DND-41 (cell line): ENCODE results near the gene EEF2K.
A peak's percentile ranks its signal among the peaks of the same experiment; 100 is the strongest.

ENCODE experiments used
- ATAC-seq: fragments of 200-7000 bp; cut with Tn5 transposase; 3 replicates; pipeline ENCODE4 v1.9.1; 2021; ENCODE audit warnings: low read depth; ENCODE audit not compliant: insufficient read depth
- DNase-seq: peaks from one replicate; pipeline ENCODE4 v3.0.0-alpha.2; 2020
- H2AFZ ChIP-seq: 2 replicates; pipeline ENCODE4 v1.6.0; 2012; ENCODE audit warnings: low read depth, low read length
- H3K27ac ChIP-seq: 2 replicates; pipeline ENCODE4 v1.5.1; 2012; ENCODE audit warnings: low read length, inconsistent platforms
- H3K27me3 ChIP-seq: fragments of 200-600 bp; sonication (generic); 2 replicates; pipeline ENCODE4 v1.6.0; 2012; ENCODE audit warnings: low read length, mild to moderate bottlenecking, inconsistent platforms; ENCODE audit not compliant: insufficient read depth, poor library complexity
- H3K36me3 ChIP-seq: 2 replicates; pipeline ENCODE4 v1.5.1; 2012; ENCODE audit warnings: low read length, inconsistent platforms; ENCODE audit not compliant: insufficient read depth
- H3K4me1 ChIP-seq: 2 replicates; pipeline ENCODE4 v1.5.1; 2012; ENCODE audit warnings: mild to moderate bottlenecking, low read length; ENCODE audit not compliant: insufficient read depth
- H3K4me2 ChIP-seq: 2 replicates; pipeline ENCODE4 v1.6.0; 2012; ENCODE audit warnings: mild to moderate bottlenecking, moderate library complexity, low read length, inconsistent platforms; ENCODE audit not compliant: insufficient read depth
- H3K4me3 ChIP-seq, 2 experiments: fragments of 200-600 bp in 1 of 2; shearing (Covaris generic) in 1 of 2; 2 replicates each; pipeline ENCODE4 v1.5.1; 2012 to 2016; ENCODE audit warnings: inconsistent platforms in 2 of 2, low read length in 2 of 2, mild to moderate bottlenecking in 2 of 2, low read depth in 1 of 2, moderate library complexity in 1 of 2
- H3K79me2 ChIP-seq: 2 replicates; pipeline ENCODE4 v1.6.0; 2012; ENCODE audit warnings: low read length, inconsistent platforms; ENCODE audit not compliant: insufficient read depth
- H3K9ac ChIP-seq: 2 replicates; pipeline ENCODE4 v1.6.0; 2012; ENCODE audit warnings: low read depth, mild to moderate bottlenecking, inconsistent platforms, low read length, moderate library complexity
- H3K9me3 ChIP-seq: 2 replicates; pipeline ENCODE4 v1.5.1; 2012; ENCODE audit warnings: low read length, moderate library complexity, mild to moderate bottlenecking, inconsistent platforms; ENCODE audit not compliant: insufficient read depth, severe bottlenecking
- H4K20me1 ChIP-seq: 2 replicates; pipeline ENCODE4 v1.6.0; 2012; ENCODE audit warnings: low read length; ENCODE audit not compliant: insufficient read depth
- EZH2 ChIP-seq: IDR thresholded peaks from 3 replicates; pipeline ENCODE4 v1.6.1; 2012; ENCODE audit warnings: borderline replicate concordance, low read depth, mild to moderate bottlenecking, moderate library complexity, low read length, inconsistent platforms; ENCODE audit not compliant: severe bottlenecking
- TF ChIP-seq, protein P1 (sequence below): IDR thresholded peaks from 2 replicates; pipeline ENCODE4 v1.5.1; 2012; ENCODE audit warnings: borderline replicate concordance, low read length, moderate library complexity, mild to moderate bottlenecking; ENCODE audit not compliant: poor library complexity, severe bottlenecking; ENCODE audit errors: extremely low read depth

The EEF2K gene

DNA sequence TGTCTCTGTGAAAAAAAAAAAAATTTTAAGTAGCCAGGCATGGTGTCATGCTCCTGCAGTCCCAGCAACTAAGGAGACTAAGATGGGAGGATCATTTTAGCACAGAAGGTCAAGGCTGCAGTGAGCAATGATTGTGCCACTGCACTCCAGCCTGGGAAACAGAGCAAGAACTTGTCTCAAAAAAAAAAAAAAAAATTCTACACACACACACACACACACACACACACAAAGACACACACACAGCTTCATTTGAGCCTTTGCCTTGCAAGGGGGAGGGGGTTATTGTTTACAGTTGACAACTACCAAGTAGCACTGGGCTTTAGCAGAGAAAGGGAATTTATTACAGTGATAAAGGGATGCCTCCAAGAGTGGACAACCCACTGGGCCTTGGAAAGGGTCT lies 86.2 kb downstream of the EEF2K start:
- Histone ChIP-seq H3K79me2 (peaks cover under 1% of the 10 kb centered on the region), H3K36me3 (no peaks in the 10 kb centered on the region), H3K4me2 (no peak overlapping the region), H4K20me1 (no peaks in the 10 kb centered on the region), H2AFZ (no peak overlapping the region), H3K27me3 (no peaks in the 10 kb centered on the region), H3K9me3 (no peaks in the 10 kb centered on the region), H3K4me3 (no peak overlapping the region), H3K4me1 (peaks cover 14% of the 10 kb centered on the region; the same call in 1 of the 2 replicates), H3K27ac (no peak overlapping the region), H3K9ac (no peak overlapping the region)
- no peak for ATAC-seq
- no peak for DNase-seq
- TF ChIP-seq, protein P1, sequence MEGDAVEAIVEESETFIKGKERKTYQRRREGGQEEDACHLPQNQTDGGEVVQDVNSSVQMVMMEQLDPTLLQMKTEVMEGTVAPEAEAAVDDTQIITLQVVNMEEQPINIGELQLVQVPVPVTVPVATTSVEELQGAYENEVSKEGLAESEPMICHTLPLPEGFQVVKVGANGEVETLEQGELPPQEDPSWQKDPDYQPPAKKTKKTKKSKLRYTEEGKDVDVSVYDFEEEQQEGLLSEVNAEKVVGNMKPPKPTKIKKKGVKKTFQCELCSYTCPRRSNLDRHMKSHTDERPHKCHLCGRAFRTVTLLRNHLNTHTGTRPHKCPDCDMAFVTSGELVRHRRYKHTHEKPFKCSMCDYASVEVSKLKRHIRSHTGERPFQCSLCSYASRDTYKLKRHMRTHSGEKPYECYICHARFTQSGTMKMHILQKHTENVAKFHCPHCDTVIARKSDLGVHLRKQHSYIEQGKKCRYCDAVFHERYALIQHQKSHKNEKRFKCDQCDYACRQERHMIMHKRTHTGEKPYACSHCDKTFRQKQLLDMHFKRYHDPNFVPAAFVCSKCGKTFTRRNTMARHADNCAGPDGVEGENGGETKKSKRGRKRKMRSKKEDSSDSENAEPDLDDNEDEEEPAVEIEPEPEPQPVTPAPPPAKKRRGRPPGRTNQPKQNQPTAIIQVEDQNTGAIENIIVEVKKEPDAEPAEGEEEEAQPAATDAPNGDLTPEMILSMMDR, result no peak
- TF ChIP-seq EZH2, result no peak

DNA sequence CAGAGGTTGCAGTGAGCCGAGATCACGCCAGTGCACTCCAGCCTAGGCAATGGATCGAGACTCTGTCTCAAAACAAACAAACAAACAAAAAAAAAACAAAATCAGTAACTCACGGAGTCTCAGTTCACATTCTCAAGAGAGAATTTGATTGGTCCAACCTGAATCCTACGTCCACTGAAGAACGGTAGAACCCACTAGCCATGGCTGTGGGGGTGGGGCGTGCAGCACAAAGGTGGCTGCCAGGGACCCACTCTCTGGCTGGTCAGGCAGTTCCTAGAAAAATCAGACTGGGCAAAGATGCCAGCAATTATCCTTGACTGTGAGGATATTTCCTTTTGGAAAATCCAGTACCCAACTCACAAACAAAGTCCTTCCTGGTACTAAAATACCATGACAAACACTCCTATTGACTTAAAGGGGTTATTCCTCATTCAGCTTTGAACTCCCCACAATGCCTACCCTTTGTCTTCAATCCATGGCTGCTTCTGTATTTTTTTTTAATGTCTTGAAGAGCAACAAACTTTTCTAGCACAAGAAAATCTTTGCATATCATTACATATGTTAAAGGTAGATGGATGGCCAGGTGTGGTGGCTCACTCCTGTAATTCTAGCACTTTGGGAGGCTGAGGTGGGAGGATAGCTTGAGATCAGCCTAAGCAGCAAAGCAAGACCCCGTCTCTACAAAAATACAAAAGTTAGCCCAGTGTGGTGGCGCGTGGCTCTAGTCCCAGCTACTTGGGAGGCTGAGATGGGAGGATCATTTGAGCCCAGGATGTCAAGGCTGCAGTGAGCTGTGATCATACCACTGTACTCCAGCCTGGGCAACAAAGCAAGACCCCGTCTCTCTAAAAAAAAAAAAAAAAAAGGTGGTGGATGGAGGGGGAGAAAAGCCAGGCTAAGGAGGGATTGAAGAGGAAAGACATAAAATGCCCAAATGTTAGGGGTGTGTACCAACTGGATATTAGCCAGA lies 87.3 kb downstream of the EEF2K start:
- H3K27ac ChIP-seq, result no peak overlapping the region
- peaks cover 12% of the 10 kb centered on the region for H3K79me2 ChIP-seq
- H3K36me3 ChIP-seq, result no peaks in the 10 kb centered on the region
- no peaks in the 10 kb centered on the region for H3K27me3 ChIP-seq
- no peak overlapping the region for H3K9ac ChIP-seq
- no peak overlapping the region for H2AFZ ChIP-seq
- H3K4me3 ChIP-seq, result no peak overlapping the region
- no peak for DNase-seq
- no peaks in the 10 kb centered on the region for H3K9me3 ChIP-seq
- H3K4me1 ChIP-seq, result peaks cover 18% of the 10 kb centered on the region; the same call in 1 of the 2 replicates
- ATAC-seq, result no peak
- peaks cover 10% of the 10 kb centered on the region; the same call in 1 of the 2 replicates for H4K20me1 ChIP-seq
- no peak overlapping the region for H3K4me2 ChIP-seq
- TF ChIP-seq, protein P1, result no peak
- TF ChIP-seq EZH2, result no peak

- no peak for ATAC-seq
- DNase-seq, result no peak
Measured at GRCh38 chr16:22296225-22297113, 90.4 kb downstream of the EEF2K start.

More at GRCh38 chr16:22296225-22297113, 90.4 kb downstream of the EEF2K start:
- Histone ChIP-seq H3K4me2 (peak overlapping the region; percentile 71), H3K9me3 (no peaks in the 10 kb centered on the region), H4K20me1 (peaks cover 34% of the 10 kb centered on the region), H3K36me3 (peaks cover 15% of the 10 kb centered on the region; the same call in 1 of the 2 replicates), H3K27me3 (no peaks in the 10 kb centered on the region), H3K79me2 (peaks cover 42% of the 10 kb centered on the region), H2AFZ (peak overlapping the region; percentile 76), H3K27ac (peak overlapping the region; percentile 41; the same call in 1 of the 2 replicates), H3K4me1 (peaks cover 35% of the 10 kb centered on the region), H3K9ac (peak overlapping the region; percentile 53), H3K4me3 (peak overlapping the region; percentile 67 to 73; a peak in 3 of 4 replicates)
- TF ChIP-seq EZH2, result no peak
- TF ChIP-seq, protein P1, result no peak
